CD4-positive, alpha-beta T cell (primary cell): ENCODE measurements around the gene NPS. TPM values are rescaled to one million over a fixed set of nuclear protein-coding genes. Genes with fewer than 3 reads are reported as not detected.

ENCODE experiments used
- ATAC-seq: fragments of 200-7000 bp; cut with Tn5 transposase; one replicate; pipeline ENCODE4 v1.10.0; 2022; ENCODE audit warnings: mild to moderate bottlenecking; ENCODE audit not compliant: poor library complexity
- CTCF ChIA-PET: fragments of 350-600 bp; sonication (Branson Sonifier 250); formaldehyde crosslinking; loops from one replicate; lab custom pipeline; 2021; ENCODE audit warnings: antibody characterized with exemption, inconsistent platforms; lab: Charles Lee
- POLR2A ChIA-PET: fragments of 350-600 bp; sonication (Branson Sonifier 250); formaldehyde crosslinking; loops from one replicate; lab custom pipeline; 2021; ENCODE audit warnings: antibody characterized with exemption, inconsistent platforms; lab: Charles Lee
- DNase-seq, 14 experiments: peaks; one replicate each; pipeline ENCODE4 v3.0.0-alpha.2; 2013 to 2020; ENCODE audit warnings: mixed read lengths in 2 of 14
- H3K27ac ChIP-seq, 2 donors: one replicate each; pipeline versions ENCODE4 v1.5.1 to v1.7.0; 2013; ENCODE audit warnings: low read length in 2 of 2, low read depth in 1 of 2, mild to moderate bottlenecking in 1 of 2
- H3K27me3 ChIP-seq, 2 experiments: 1 replicate in 1 of 2; 2 replicates in 1 of 2; pipeline versions ENCODE4 v1.6.1 to v1.7.0; 2013; ENCODE audit warnings: low read length in 2 of 2, control low read depth in 1 of 2, mild to moderate bottlenecking in 1 of 2, moderate library complexity in 1 of 2; ENCODE audit not compliant: insufficient read depth in 2 of 2, control insufficient read depth in 1 of 2
- H3K36me3 ChIP-seq: one replicate; pipeline ENCODE4 v1.6.1; 2013; ENCODE audit warnings: low read length, control low read depth; ENCODE audit not compliant: insufficient read depth
- H3K4me1 ChIP-seq: one replicate; pipeline ENCODE4 v1.6.1; 2013; ENCODE audit warnings: low read length, control low read depth; ENCODE audit not compliant: insufficient read depth
- H3K4me3 ChIP-seq: one replicate; pipeline ENCODE4 v1.5.1; 2013; ENCODE audit warnings: mild to moderate bottlenecking, low read length, moderate library complexity
- H3K9me3 ChIP-seq, 2 experiments: 1 replicate in 1 of 2; 2 replicates in 1 of 2; pipeline versions ENCODE4 v1.6.1 to v1.7.0; 2013; ENCODE audit warnings: low read length in 2 of 2, mild to moderate bottlenecking in 2 of 2, control low read depth in 1 of 2, moderate library complexity in 1 of 2; ENCODE audit not compliant: control insufficient read depth in 1 of 2, insufficient read depth in 1 of 2
- H3K27ac Mint-ChIP-seq: one replicate; pipeline ENCODE4 v1.8.0; 2020; ENCODE audit warnings: mixed read lengths
- H3K27me3 Mint-ChIP-seq: one replicate; pipeline ENCODE4 v1.8.0; 2021; ENCODE audit warnings: mixed read lengths
- H3K36me3 Mint-ChIP-seq: one replicate; pipeline ENCODE4 v1.8.0; 2021; ENCODE audit warnings: low read depth, mixed read lengths
- H3K4me1 Mint-ChIP-seq: one replicate; pipeline ENCODE4 v1.8.0; 2021; ENCODE audit warnings: low read depth, mixed read lengths
- H3K4me3 Mint-ChIP-seq: one replicate; pipeline ENCODE4 v1.8.0; 2020; ENCODE audit warnings: mild to moderate bottlenecking, mixed read lengths
- H3K9me3 Mint-ChIP-seq: one replicate; pipeline ENCODE4 v1.8.0; 2020; ENCODE audit warnings: mixed read lengths
- CTCF ChIP-seq: fragments of 200-600 bp; IDR thresholded peaks from one replicate; pipeline ENCODE4 v1.8.0; 2022; ENCODE audit warnings: antibody characterized with exemption, mild to moderate bottlenecking
- intact Hi-C, 2 experiments: fragments of 100-400 bp; cut with DNase I in 1 of 2; cut with micrococcal nuclease in 1 of 2; formaldehyde crosslinking; loops; one replicate each; pipeline versions ENCODE4 v1.15.1 to v1.9.0; 2023 to 2025; cut with DNase I, micrococcal nuclease
- polyA plus RNA-seq, 2 donors: library from polyadenylated mRNA; unstranded; fragments of 120-200 nt; gene quantifications; one replicate each; pipeline ENCODE4 v1.2.1, GENCODE V29; 2013
- total RNA-seq, 174 experiments: library from RNA in 2 of 174; stranded (reverse) in 2 of 174; gene quantifications; one replicate each; pipeline ENCODE4 v1.2.3 and lab custom pipeline; 2021 to 2026

The NPS gene
- total RNA-seq (not detected), total RNA-seq (lab: John Stamatoyannopoulos, UW) (0 to 0.08 (median 0) reads per million in 172 experiments)
- polyA plus RNA-seq (2013, experiment 1 of 2) = not detected
- polyA plus RNA-seq (2013, experiment 2 of 2) = not detected

GRCh38 chr10:127549009-127549408 lies at the start of gene NPS:
Gene NPS (plus strand): TSS chr10:127549309. CDS start chr10:127549369, 60 bp downstream.
- no peaks in the 10 kb centered on the region for H3K27me3 ChIP-seq
- Mint-ChIP-seq H3K9me3 (peaks cover 22% of the 10 kb centered on the region), H3K36me3 (no peaks in the 10 kb centered on the region), H3K4me3 (no peak within 1 kb of the TSS), H3K27ac (no peak within 1 kb of the TSS), H3K4me1 (no peaks in the 10 kb centered on the region), H3K27me3 (peaks cover 15% of the 10 kb centered on the region)
- no peak within 1 kb of the TSS for H3K4me3 ChIP-seq
- H3K27ac ChIP-seq = no peak within 1 kb of the TSS
- ATAC-seq (no peak), DNase-seq (no peak)
- TF ChIP-seq CTCF = no peak
- POLR2A ChIA-PET = no interaction called here
- H3K4me1 ChIP-seq = no peaks in the 10 kb centered on the region
- CTCF ChIA-PET = no interaction called here
- peaks cover 6 to 12% of the 10 kb centered on the region in 2 experiments for H3K9me3 ChIP-seq
- H3K36me3 ChIP-seq = no peaks in the 10 kb centered on the region
- intact Hi-C loops = no loop called here

- TF ChIP-seq CTCF = no peak
- intact Hi-C loops = no loop called here
- DNase-seq (no peak), ATAC-seq (no peak)
- Histone ChIP-seq H3K4me3 (no peak overlapping the region), H3K27ac (no peak overlapping the region), H3K27me3 (peaks cover 0 to 3% of the 10 kb centered on the region in 2 experiments), H3K4me1 (no peaks in the 10 kb centered on the region), H3K36me3 (no peaks in the 10 kb centered on the region), H3K9me3 (peaks cover 0 to 7% of the 10 kb centered on the region in 2 experiments)
- Mint-ChIP-seq H3K4me3 (no peak overlapping the region), H3K27ac (no peak overlapping the region), H3K36me3 (no peaks in the 10 kb centered on the region), H3K4me1 (no peaks in the 10 kb centered on the region), H3K27me3 (peaks cover 31% of the 10 kb centered on the region), H3K9me3 (no peaks in the 10 kb centered on the region)
- ChIA-PET CTCF (no interaction called here), POLR2A (no interaction called here)
Observed at GRCh38 chr10:127500127-127500526, 49.0 kb upstream of the NPS start.

GRCh38 chr10:127506094-127506493 lies 43.0 kb upstream of the NPS start:
- no peaks in the 10 kb centered on the region for H3K36me3 Mint-ChIP-seq
- CTCF ChIA-PET = no interaction called here

More at GRCh38 chr10:127506094-127506493, 43.0 kb upstream of the NPS start:
- no peaks in the 10 kb centered on the region for H3K4me1 ChIP-seq
- H3K9me3 Mint-ChIP-seq = no peaks in the 10 kb centered on the region
- H3K4me1 Mint-ChIP-seq = no peaks in the 10 kb centered on the region
- H3K27ac ChIP-seq = no peak overlapping the region
- DNase-seq (no peak), ATAC-seq (no peak)
- POLR2A ChIA-PET = no interaction called here
- no peaks in the 10 kb centered on the region for H3K9me3 ChIP-seq
- H3K27me3 Mint-ChIP-seq = peaks cover 24% of the 10 kb centered on the region
- H3K36me3 ChIP-seq = no peaks in the 10 kb centered on the region
- H3K4me3 ChIP-seq = no peak overlapping the region
- no peak overlapping the region for H3K4me3 Mint-ChIP-seq
- no peaks in the 10 kb centered on the region for H3K27me3 ChIP-seq
- H3K27ac Mint-ChIP-seq = no peak overlapping the region
- intact Hi-C loops = no loop called here
- TF ChIP-seq CTCF = no peak
